ENCODE results near the gene TAS2R50.

Gene TAS2R50

DNA sequence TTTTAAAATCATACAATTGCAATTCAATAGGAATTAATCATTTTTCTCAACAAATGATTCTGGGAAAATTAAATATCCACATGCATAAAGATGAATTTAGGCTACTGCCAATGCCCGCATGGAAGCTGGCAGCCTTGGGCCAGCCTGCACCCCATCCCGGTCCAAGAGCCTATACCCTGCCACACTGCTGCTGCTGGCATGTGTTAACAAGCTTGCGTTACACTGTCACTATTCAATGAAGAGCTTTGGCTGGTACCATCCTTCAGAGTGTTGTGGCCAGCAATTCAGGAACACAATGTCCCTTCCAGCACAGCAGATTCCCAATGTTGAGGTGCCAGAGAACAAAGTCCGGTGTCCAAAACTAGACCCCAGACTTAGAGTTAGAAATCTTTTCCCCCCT, 34.1 kb downstream of the TAS2R50 start:
- no peak for DNase-seq (ENCODE audit: low read depth)

DNA sequence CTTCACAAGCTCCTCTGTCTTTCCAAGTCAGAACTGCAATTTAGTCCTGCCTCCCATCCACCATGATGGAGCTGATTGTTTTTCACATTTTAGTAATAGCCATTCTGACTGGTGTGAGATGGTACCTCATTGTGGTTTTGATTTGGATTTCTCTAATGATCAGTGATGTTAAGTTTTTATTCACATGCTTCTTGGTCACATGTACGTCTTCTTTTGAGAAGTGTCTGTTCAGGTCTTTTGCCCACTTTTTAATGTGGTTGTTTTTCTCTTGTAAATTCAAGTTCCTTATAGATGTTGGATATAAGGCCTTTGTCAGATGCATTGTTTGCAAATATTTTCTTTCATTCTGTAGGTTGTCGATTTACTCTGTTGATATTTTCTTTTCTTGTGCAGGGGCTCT, 43.5 kb downstream of the TAS2R50 start:
- no peak for DNase-seq (ENCODE audit: low read depth)

DNA sequence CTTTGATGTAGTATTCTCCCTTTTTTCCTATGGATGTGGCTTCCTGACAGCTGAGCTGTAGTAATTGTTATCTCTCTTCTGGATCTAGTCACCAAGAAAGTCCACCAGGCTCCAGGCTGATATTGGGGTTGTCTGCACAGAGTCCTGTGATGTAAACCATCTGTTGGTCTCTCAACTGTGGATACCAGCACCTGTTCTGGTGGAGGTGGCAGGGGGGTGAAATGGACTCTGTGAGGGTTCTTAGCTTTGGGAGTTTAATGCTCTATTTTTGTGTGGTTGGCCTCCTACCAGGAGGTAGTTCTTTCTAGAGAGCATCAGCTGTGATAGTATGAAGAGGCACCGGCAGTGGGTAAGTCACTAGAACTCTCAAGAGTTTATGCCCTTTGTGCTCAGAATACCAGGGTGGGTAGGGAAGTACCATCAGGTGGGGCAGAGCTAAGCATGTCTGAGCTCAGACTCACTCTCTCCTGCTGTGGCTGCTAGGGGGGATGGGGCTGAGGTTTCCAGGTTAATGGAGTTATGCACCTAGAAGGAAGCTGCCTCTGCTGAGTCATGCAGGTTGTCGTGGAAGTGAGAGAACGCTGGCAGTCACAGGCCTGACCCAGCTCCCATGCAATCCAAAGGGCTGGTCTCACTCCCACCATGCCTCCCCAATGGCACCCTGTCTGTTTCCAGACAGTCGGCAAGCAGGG, 44.6 kb downstream of the TAS2R50 start:
- no peak for DNase-seq (ENCODE audit: low read depth)

DNA sequence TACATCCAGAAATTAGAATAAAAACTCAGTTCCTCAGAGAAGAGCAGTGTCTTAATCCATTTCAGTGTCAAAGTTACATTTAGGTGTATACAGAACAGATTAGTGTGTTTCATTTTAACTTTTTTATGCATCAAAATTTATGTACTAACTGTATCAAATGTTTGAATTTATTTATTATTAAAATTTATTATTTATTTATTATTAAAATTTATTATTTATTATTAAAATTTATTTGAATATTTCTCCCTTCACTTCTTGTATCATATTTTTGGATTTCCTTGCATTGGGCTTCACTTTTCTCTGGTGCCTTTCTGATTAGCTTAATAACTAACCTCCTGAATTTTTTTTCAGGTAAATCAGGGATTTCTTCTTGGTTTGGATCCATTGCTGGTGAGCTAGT, 45.3 kb downstream of the TAS2R50 start:
- no peak for DNase-seq (ENCODE audit: low read depth)

DNA sequence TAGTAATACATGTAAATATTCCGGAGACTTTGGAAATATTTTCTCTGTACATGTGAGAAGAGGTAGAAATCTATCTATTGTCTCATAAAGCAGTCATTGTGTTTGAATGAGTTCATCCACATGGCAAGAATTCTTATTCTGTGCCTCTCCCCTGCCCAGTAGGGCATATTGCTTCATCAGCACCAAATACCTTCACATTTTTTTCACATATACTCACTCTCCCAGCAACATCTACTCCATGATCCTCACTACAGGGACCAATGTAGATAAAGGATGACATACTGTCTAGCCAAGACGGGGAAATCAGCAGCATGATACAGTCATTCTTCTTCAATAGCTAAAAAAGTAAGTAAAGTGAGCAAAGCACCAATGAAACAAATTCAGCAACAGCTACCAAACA, 46.3 kb downstream of the TAS2R50 start:
- no peak for DNase-seq (ENCODE audit: low read depth)

DNA sequence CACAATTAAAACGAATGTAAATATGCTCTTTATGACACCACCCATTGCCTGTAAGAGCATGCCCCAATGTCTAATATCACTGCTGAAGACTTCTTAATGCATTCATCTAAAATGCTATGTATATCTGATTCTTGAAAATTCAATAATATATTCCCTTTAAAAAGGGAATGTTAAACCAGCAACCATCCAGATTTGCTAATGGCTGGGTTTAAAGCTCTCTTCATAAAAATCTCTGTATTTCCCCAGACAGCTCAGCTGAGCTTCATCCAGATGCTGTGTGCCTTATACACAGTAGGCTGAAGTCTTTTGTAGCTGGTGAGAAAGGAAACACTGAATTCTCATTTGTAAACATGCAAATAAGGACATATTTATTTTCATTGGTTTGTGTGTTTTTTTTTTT, 47.5 kb downstream of the TAS2R50 start, which contains the start of gene TAS2R14:
TSS of gene TAS2R14 (minus strand) at position 101 of the 400 bp plus-strand sequence. CDS start at position 45, 56 bp downstream.
- DNase-seq (ENCODE audit: low read depth), result no peak

DNA sequence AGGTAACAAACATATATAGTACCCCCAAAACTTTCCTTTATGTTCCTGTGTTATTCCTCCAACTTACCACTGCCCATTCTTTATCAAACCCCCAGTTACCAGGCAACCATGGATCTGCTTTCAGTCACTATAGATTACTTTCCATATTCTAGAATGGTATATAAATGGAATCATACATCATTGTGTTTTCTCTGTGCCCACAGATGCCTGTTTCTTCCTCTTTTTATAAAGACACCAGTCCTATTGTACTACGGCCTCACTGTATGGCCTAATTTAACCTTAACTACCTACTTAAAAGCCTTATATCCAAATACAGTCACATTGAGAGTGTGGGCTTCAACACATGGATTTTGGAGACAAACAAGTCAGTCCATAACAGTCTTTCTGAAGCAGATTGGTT, 50.2 kb downstream of the TAS2R50 start:
- no peak for DNase-seq (ENCODE audit: low read depth)

Data from T follicular helper cell (primary cell).